Fibroblast of mammary gland (primary cell): ENCODE data around the gene UBE2E1.

Experiments used
- DNase-seq: peaks from one replicate; pipeline ENCODE4 v3.0.0-alpha.2; 2010; ENCODE audit warnings: low read depth
- H3K4me3 ChIP-seq: 2 replicates; pipeline ENCODE4 v1.5.1; 2011; ENCODE audit warnings: low read depth, mild to moderate bottlenecking, low read length, moderate library complexity; ENCODE audit not compliant: control insufficient read depth
- CTCF ChIP-seq: conservative IDR thresholded peaks from 2 replicates; pipeline ENCODE4 v1.5.1; 2011; ENCODE audit warnings: low read depth, low read length, inconsistent platforms; ENCODE audit not compliant: control insufficient read depth, insufficient read depth

UBE2E1 gene

GRCh38 chr3:23831517-23832394, 26.0 kb downstream of the UBE2E1 start:
- TF ChIP-seq CTCF = no peak
- H3K4me3 ChIP-seq = no peak overlapping the region
- no peak for DNase-seq

GRCh38 chr3:23832523-23832922, 26.8 kb downstream of the UBE2E1 start:
- no peak overlapping the region for H3K4me3 ChIP-seq
- no peak for TF ChIP-seq CTCF
- DNase-seq = no peak

DNA sequence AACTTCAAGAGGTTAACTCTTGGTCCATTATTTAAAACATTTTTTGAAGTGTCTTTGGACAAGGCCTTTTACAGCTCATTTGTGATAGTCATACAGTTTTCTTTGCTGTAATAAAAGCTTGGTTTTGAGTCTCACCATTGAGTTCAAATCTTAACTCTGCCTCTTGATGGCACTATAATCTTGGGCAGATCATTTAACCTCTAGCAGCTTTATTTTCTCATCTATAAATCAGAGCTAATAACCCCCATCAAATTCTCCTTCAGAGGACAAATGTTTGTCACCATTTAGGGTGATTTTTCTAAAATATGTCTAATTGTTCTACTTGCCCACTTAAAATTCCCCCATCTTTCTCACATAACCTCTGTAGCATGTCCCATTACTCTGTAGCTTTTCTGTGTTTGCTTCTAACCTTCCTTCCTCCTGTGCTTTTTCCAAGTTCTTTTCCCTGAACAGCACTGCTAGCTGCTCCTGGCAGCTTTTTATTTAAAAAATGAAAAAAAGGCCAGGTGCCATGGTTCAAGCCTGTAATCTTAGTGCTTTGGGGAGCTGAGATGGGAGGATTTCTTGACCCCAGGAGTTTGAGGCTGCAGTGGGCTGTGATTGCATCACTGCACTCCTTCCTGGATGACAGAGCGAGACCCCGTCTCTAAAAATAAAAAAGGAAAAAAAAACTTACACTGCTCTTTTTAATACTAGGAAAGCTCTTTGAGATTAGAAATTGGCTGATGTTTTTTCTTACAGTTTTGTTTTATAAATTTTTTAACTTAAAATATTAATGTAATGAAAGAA, 28.5 kb downstream of the UBE2E1 start:
- no peak overlapping the region for H3K4me3 ChIP-seq
- DNase-seq = no peak
- TF ChIP-seq CTCF = peak; percentile 36

GRCh38 chr3:23835087-23835486, 29.3 kb downstream of the UBE2E1 start:
- TF ChIP-seq CTCF = no peak
- H3K4me3 ChIP-seq = no peak overlapping the region
- DNase-seq = no peak

- H3K4me3 ChIP-seq = no peak overlapping the region
- DNase-seq = no peak
- TF ChIP-seq CTCF = no peak
Measured at GRCh38 chr3:23835802-23836201, 30.0 kb downstream of the UBE2E1 start.

DNA sequence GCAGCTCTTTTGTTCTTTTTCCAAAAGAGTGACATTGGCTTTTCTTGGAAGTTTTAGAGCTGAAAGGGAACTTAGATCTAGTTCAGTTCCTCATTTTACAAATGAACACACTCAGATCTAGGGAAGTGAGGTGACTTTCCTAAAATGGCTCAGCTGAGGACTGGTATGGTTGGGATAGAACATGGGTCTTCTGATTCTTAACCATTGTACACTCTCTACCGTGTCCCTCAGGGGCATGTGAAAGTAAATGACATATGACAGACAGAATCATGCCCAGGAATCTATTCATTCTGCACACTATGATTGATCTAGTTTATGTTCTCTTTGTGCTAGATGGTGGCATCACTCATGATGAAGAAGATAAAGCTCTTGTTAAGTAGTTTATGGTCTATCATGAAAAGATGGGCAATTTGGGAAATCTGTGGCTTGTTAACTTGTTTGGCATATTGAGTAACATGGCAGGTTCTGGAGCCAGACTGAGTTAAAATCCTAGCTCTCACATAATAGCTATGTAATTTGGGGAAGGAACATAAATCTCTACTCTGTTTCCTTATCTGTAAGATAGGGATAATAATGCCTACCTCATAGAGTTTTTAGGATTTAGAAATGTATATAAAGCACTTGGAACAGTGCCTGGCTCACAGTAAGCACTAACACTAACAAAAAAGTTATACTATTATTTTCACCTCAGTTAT, 30.9 kb downstream of the UBE2E1 start:
- H3K4me3 ChIP-seq = no peak overlapping the region
- no peak for DNase-seq
- no peak for TF ChIP-seq CTCF
